SU-DHL-6 (cell line): ENCODE results near the gene GFI1B.

Source experiments
- H2AFZ ChIP-seq: fragments of 200-600 bp; sonication (generic); 2 replicates; pipeline ENCODE4 v1.6.1; 2014; ENCODE audit warnings: low read depth, mild to moderate bottlenecking, moderate library complexity, mixed read lengths, antibody characterized with exemption, low read length; ENCODE audit not compliant: severe bottlenecking
- H3F3A ChIP-seq: fragments of 200-600 bp; shearing (Covaris generic); 2 replicates; pipeline ENCODE4 v1.6.0; 2016; ENCODE audit warnings: antibody characterized with exemption, mild to moderate bottlenecking; ENCODE audit not compliant: insufficient read depth
- H3K27ac ChIP-seq: fragments of 200-600 bp; sonication (generic); 2 replicates; pipeline ENCODE4 v1.5.1; 2016; ENCODE audit warnings: low read depth, mild to moderate bottlenecking, low read length, moderate library complexity, mixed read lengths
- H3K27me3 ChIP-seq: fragments of 200-600 bp; sonication (generic), shearing (Covaris generic); 2 replicates; pipeline ENCODE4 v1.6.0; 2014; ENCODE audit warnings: mild to moderate bottlenecking, low read length
- H3K36me3 ChIP-seq: fragments of 200-600 bp; sonication (generic); 2 replicates; pipeline ENCODE4 v1.6.1; 2014; ENCODE audit warnings: mild to moderate bottlenecking, low read length, mixed read lengths
- H3K4me2 ChIP-seq: fragments of 300-600, 200-600 bp; shearing (Covaris generic), sonication (generic); 2 replicates; pipeline ENCODE4 v1.6.0; 2014; ENCODE audit warnings: low read length, low read depth, mild to moderate bottlenecking; ENCODE audit not compliant: poor library complexity, severe bottlenecking
- H3K4me3 ChIP-seq: fragments of 200-600 bp; sonication (generic); 2 replicates; pipeline ENCODE4 v1.5.1; 2014; ENCODE audit warnings: antibody characterized with exemption, low read length, mild to moderate bottlenecking, mixed read lengths; ENCODE audit not compliant: insufficient read depth, poor library complexity, severe bottlenecking
- H3K79me2 ChIP-seq: fragments of 200-600 bp; sonication (generic); 2 replicates; pipeline ENCODE4 v1.6.1; 2014; ENCODE audit warnings: mild to moderate bottlenecking, low read length, moderate library complexity; ENCODE audit not compliant: insufficient read depth
- H3K9ac ChIP-seq: fragments of 200-600 bp; sonication (generic); 2 replicates; pipeline ENCODE4 v1.7.0; 2014; ENCODE audit warnings: mild to moderate bottlenecking, low read length
- H3K9me2 ChIP-seq: fragments of 200-600 bp; sonication (generic); replicated peaks from 2 replicates; pipeline ENCODE4 v1.6.1; 2014; ENCODE audit warnings: low read length; ENCODE audit not compliant: insufficient read depth
- H3K9me3 ChIP-seq: fragments of 200-600 bp; sonication (generic); 2 replicates; pipeline ENCODE4 v1.6.1; 2014; ENCODE audit warnings: low read length, mixed read lengths; ENCODE audit not compliant: insufficient read depth
- H4K20me1 ChIP-seq: fragments of 200-600 bp; sonication (generic); 2 replicates; pipeline ENCODE4 v1.6.1; 2014; ENCODE audit warnings: low read depth, mild to moderate bottlenecking, antibody characterized with exemption, low read length, moderate library complexity, mixed read lengths
- CTCF ChIP-seq: fragments of 200-600 bp; sonication (generic); IDR thresholded peaks from one replicate; pipeline ENCODE4 v1.5.1; 2017; ENCODE audit warnings: antibody characterized with exemption, mild to moderate bottlenecking, low read length, moderate library complexity; ENCODE audit not compliant: insufficient read depth, poor library complexity, severe bottlenecking
- EZH2phosphoT487 ChIP-seq: fragments of 200-600 bp; sonication (generic), shearing (Covaris generic); conservative IDR thresholded peaks from 2 replicates; pipeline ENCODE4 v1.6.1; 2018; ENCODE audit warnings: mild to moderate bottlenecking, antibody characterized with exemption, low read length, moderate library complexity, mixed read lengths

The GFI1B gene

GRCh38 chr9:133009906-133010582 lies 31.6 kb downstream of the GFI1B start:
- H3K27ac ChIP-seq: no peak overlapping the region
- no peaks in the 10 kb centered on the region for H3K9me3 ChIP-seq
- no peak overlapping the region for H3K4me3 ChIP-seq
- H3F3A ChIP-seq: no peaks in the 10 kb centered on the region
- TF ChIP-seq CTCF: no peak
- no peak for TF ChIP-seq EZH2phosphoT487
- H3K9me2 ChIP-seq: no peaks in the 10 kb centered on the region
- H3K27me3 ChIP-seq: no peaks in the 10 kb centered on the region
- H4K20me1 ChIP-seq: no peaks in the 10 kb centered on the region
- H3K79me2 ChIP-seq: no peaks in the 10 kb centered on the region
- H3K9ac ChIP-seq: no peak overlapping the region
- H3K4me2 ChIP-seq: no peak overlapping the region
- H3K36me3 ChIP-seq: no peaks in the 10 kb centered on the region
- no peak overlapping the region for H2AFZ ChIP-seq

GRCh38 chr9:133014696-133015095 lies 36.2 kb downstream of the GFI1B start:
- Histone ChIP-seq H3K27me3 (no peaks in the 10 kb centered on the region), H3K4me3 (no peak overlapping the region), H3K4me2 (no peak overlapping the region), H4K20me1 (no peaks in the 10 kb centered on the region), H3K9me3 (no peaks in the 10 kb centered on the region), H3K79me2 (no peaks in the 10 kb centered on the region), H2AFZ (no peak overlapping the region), H3K9me2 (no peaks in the 10 kb centered on the region), H3K9ac (no peak overlapping the region), H3F3A (no peaks in the 10 kb centered on the region), H3K27ac (no peak overlapping the region), H3K36me3 (no peaks in the 10 kb centered on the region)
- TF ChIP-seq EZH2phosphoT487 (no peak), CTCF (no peak)

- H3K9me2 ChIP-seq: no peaks in the 10 kb centered on the region
- TF ChIP-seq CTCF (no peak), EZH2phosphoT487 (no peak)
- no peak overlapping the region for H3K27ac ChIP-seq
- H3K36me3 ChIP-seq: no peaks in the 10 kb centered on the region
- no peaks in the 10 kb centered on the region for H4K20me1 ChIP-seq
- no peaks in the 10 kb centered on the region for H3K79me2 ChIP-seq
- no peaks in the 10 kb centered on the region for H3F3A ChIP-seq
- no peaks in the 10 kb centered on the region for H3K9me3 ChIP-seq
- no peaks in the 10 kb centered on the region for H3K27me3 ChIP-seq
- no peak overlapping the region for H3K4me3 ChIP-seq
- no peak overlapping the region for H3K9ac ChIP-seq
- H3K4me2 ChIP-seq: no peak overlapping the region
- H2AFZ ChIP-seq: no peak overlapping the region
These were observed 44.8 kb downstream of the GFI1B start for GRCh38 chr9:133023117-133023890.
